Measurements from ENCODE around the gene KCNH1.
"Not testable (repeated sequence)": the region's sequence is repeated elsewhere in the genome, so short reads cannot be mapped to it uniquely, and the experiment has no call there.

KCNH1 gene

DNA sequence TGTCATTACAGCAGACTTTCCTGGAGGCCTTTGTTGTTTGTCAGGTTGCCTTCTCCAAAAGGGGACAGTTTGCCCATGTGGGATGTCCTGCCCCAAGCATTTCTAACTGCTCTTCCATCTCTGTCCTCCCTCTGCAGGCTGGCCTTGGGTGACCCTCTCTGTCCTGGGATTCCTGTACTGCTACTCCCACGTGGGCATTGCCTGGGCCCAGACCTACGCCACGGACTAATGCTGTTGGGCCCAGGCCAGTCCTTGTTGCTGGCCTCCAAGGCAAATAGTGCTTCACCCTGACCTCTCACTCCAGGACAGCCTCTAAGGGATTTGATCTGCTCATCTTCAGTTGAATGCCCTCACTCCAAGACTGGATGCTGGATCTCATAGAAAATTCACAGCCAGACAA, 459.8 kb downstream of the KCNH1 start:
- no peak for DNase-seq

DNA sequence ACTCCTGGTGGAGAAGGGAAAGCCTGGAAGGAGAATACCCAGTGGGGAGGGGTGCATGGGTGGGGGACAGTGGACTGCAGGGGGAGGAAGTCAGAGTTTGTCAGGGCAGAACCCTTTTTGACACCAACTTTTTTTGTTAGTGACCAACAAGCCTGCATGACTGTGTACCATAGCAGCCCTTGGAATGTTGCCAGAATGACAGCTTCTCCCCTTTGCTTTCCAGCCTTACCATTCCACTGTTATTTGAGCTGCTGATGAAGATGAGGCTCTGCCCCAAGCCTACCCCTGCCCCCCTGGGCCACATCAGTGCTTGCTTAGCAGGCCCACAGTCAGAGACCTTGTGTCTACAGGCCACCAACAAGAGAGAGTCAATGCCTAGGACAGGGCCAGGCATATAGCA, 464.0 kb downstream of the KCNH1 start:
- no peak for DNase-seq

- DNase-seq, result no peak
Measured at GRCh38 chr1:210663730-210664573, 470.0 kb downstream of the KCNH1 start.

DNA sequence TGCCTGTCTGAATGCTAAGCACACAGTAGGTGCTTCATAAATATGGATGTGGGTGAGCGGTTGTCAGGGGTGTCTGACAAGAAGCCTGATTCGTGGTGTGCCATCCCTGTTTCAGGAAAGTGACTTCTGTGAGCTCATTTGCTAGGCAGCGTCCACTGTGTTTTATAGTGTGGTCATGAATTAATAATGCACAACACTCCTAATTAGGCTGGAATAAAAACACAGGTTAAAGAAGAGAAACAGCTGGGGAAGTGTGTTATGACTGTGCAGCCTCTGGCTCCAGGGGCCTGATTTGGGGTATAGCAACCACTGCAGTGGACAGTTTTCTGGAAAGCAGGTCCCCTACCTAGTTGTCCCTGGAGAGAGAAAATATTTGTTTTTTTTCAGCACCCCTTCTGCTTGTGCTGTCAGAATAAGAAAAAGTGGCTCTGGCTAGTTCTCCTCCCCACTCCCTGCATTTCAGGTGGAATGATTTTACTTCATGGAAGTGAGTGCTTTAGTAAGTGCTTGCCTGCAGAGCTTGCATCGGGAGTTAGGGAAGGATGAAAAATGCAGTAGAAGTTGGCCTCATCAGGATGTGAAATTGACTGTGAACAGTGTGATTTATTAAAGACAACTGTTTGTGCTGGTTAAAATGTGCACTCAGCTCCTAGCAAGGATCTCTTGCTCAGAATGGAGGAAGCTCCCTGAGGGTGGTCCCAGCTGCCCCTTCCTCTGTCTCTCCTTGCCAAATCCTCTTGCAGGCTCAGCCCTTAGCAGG, 471.5 kb downstream of the KCNH1 start:
- no peak for DNase-seq

- not testable (repeated sequence) for DNase-seq
Measured at GRCh38 chr1:210661520-210661919, 472.4 kb downstream of the KCNH1 start.

DNA sequence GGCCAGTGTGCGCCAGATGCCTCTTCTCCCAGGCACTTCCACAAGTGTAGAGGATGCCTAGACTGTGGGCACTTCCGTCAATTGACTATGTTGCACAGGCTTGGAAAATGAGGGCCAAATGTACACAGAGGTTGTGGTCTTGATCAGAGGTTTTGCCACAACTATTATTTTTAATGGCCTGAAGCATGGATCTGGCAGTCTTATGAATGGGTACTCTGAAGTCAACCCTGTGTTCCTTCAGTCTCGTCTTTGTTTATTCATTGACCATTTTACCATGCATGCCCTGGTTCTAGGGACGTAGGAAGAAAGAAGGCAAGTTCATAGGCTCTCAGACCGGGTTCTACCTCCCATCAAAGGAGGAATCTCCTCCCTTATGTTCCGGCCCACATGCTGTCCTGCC, 476.1 kb downstream of the KCNH1 start:
- DNase-seq, result no peak

DNA sequence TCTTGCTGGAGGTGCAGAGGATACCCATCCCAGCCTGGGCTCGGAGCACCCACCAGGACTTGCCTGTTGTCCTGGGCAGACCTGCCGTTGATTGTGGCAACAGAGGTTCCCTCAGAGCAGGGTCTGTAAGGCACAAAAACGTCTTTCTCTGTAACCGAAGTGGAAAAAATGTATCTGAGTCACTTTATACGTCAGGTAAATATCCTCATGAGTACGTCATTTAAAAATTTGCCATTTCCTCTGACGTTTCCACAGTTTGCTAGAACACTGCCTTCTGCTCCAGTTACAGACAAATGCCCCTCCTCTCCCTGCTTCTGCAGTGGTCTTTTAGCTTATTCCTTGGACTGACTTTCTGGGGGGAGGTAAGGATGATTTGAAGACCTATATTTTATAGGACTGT, 478.4 kb downstream of the KCNH1 start:
- DNase-seq, result no peak

- no peak for DNase-seq
Measured at GRCh38 chr1:210654176-210654981, 479.6 kb downstream of the KCNH1 start.

- no peak for DNase-seq
Measured at GRCh38 chr1:210653771-210654170, 480.2 kb downstream of the KCNH1 start.

DNA sequence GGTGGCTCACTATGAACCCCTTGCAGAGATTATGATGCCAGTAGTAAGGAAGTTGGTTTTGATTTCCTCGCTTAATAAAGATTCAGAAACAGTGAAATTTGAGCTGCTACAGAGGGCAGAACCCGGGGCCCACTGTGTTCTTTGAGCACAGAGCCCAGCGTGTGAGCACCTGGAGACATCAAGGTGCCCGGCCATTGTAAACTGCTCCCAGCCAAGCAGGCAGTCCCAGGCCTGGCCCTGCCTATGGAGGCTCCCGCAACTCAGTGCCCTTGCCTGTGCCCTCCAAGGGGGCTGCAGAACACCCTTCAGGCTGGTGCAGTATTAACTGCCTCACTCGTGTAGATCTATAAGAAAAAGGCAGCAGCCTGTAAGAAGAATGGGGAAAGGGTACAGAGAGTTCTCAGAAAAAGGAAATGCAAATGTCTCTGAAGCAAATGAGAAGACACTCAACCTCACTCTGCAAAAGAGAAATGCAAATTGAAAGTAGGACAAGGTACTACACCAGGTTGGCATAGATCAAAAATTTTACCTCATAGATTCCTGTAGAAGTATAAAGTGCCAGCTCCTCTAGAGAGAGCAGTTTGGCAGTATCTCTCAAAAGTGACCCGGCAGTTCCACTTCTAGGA, 481.5 kb downstream of the KCNH1 start:
- no peak for DNase-seq

DNA sequence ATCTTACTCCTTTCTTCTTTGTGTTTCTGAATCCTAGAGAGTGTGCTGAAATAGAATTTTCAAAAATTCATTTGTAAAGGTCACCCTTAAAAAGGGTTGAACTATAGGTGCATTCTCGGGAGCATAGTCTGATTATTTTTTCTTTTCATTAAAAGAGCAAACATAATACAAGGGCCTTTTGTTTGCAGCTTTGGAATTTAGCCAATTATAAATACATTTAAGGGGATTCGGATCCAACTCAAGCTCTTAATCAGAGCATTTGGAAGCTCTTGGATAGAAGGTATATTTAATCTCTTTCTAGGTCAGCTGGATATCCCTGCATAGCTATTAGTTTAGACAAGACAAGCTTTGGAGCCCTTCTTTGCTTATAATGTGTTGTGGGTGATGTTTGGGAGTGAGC, 483.5 kb downstream of the KCNH1 start:
- DNase-seq, result no peak

DNA sequence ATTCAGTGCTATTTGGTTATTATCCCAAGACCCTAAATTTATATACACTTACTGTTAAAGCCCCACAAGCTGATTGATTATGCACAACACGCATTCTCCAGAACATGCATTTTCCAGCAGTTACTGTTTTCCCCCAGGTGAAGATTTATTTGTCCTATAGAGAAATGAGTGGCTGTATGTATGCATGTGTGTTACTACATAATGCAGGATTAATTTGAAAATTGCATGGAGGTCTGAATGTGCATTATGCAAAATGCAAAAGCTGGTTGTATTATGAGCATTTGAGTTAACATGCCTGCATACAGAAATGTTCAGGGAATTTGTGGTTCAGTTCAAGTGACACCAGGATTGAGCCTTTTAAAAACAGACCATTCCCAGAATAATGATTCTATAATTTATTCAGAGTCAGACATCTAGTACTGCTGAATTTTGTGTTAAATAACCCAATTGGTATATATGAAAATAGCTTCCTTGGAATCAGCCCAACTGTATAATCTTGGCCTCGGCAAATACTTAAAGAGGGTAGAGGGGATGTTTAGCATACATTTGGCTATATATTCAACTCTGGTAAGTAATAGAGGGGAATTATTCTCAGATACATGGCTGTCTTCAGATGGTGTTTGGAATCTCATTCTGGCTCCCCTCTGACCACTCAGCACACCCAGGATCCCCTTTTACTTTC, 485.2 kb downstream of the KCNH1 start:
- DNase-seq, result no peak

DNA sequence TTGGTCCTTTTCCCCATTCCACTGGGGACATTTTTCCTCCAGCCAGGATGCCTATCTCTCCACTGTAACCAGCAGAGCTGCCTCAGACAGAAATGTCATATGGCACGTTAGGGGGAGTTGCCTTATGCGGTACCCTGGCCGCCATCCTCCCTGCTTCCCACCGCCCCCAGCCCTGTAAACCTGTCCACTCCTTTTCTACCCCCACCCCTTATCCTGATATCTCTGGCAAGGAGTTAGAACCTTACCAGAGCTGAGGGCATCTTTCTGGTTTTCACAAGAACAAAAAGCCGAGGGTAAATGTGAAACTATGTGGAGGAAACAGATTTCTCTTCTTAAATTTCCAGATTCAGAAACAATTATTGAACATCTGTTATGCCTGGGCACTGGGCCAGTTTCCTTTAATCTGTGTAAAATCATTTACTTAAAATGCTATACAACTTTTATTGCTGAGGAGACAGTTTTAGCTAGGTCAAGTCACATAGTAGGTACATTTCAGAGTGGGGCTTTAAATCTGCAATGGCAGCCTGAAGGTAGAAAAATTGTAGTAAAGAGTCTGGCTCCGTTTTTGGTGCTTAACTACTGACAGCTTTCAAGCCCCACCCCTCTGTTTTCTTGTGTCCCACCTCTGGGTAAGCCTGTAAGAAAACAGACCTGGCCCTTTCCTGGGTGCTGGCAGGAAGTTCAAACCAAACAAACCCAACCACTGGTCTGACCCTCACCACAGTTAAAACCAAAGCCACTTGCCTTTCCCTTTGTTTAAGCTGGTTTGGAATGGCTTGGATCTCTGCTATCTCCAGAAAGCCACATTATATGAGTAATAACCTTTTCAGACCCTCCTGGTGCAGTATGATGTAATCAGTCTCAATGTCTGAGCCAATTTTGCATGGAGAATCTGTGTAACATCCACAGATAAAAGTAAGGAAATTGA, 486.3 kb downstream of the KCNH1 start:
- no peak for DNase-seq

- DNase-seq, result no peak
Measured at GRCh38 chr1:210646258-210646616, 487.7 kb downstream of the KCNH1 start.

DNA sequence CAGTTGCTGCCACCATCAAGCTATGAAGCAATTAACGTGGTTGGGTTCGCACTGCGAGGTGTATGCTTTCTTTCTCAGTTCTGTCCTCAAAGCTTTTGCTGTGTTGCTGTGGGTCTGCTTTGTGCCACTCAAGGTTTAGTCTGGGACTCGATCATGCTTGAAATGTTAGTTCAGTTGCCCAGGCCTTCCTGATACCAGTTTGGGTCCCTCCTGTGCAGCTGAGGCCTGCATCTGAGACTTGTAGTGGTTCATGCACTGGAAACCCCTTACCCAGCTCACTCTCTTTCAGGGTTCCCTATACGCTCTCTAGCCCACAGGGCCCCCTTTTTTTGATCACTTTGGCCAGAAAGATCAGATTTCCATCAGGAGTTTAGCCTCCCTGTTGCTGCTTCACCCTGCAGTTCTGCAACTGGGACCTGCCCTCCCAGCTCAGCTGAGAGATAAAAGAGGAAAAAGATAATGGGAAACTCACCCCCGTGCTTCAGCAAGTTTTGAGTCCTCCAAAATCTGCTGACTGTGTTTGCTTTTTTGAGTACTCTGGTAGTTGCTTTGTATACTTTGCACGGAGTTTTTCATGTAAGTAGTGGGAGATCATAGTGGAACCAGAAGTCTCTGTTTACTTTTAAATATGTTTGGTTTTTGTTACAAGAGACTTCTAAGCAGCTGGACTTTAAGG, 488.2 kb downstream of the KCNH1 start:
- DNase-seq, result no peak

DNA sequence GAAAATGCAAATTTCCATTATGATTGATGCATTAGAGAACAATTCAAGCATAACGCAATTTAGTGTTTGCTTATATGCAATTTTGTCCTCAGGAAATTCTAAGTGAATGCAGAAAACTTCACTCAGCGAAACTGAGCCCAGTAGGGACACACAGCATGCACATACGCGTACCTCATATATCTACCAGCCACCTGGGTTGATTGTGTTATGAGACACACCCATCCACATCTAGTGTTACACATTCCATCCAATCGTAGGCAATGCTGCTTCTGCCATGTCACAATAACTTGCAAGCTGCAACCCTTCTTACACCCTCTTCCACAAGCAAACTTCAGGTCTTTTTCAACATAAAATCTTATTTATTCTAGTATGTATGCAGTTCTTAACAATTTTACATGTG, 492.4 kb downstream of the KCNH1 start:
- DNase-seq, result no peak

- no peak for DNase-seq
Measured at GRCh38 chr1:210635108-210635507, 498.8 kb downstream of the KCNH1 start.

DNA sequence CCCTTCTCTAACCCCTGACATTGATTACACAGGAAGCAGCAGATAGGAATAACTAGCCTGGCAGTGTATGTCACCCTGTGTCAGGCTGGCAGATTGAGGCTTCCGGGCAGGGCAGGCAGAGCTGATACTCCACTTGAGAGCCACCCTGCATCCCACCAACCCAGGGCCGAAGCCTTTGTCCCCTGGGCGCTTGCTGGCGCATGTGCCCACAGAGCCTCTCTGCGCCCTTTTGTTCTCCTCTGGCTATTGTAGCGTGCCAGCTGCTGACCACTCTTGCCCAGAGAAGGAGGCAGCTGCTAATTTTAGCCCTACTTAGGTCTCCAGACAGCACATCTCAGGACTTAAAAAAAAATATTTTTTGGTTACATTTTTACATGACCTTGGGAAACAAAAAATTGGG, 500.3 kb downstream of the KCNH1 start:
- DNase-seq, result no peak

DNA sequence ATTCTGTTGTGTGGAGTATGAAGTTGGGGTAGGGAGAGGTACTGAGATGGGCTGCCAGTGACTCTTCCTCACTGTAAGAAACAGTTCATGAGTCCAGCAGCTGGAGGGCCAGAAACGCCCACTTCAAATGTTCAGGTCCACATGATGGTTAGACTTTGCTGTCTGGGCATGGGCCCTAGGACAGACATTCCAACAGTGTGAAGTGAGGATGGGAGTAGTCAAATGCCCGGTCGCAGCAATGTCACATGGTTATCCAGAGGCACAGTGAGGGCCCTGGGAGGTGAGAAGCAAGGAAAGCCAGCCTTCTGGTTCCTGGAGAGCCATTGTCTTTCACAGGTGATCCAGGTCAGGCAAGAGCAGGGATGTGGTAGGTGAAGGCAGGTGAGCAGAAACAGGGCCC, 500.8 kb downstream of the KCNH1 start:
- DNase-seq, result no peak

DNA sequence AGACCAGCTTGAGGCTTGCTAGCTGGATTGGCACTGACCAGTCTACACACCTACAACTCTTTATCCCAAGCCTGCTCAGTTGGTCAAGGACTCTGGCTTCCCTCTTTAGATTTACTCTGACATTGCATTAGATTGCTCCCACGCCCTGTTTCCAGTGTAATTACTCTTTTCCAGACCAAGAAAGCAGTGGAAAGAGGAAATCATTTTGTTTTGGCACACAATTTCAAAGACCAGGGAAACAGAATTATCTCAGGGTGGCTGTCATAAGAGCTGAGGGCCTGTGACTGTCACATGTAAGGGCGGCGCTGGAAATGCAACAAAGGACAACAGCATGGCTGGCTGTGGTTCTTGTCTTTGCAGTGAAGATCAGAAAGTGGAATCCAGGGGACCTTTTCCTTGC, 502.5 kb downstream of the KCNH1 start:
- DNase-seq, result no peak

DNA sequence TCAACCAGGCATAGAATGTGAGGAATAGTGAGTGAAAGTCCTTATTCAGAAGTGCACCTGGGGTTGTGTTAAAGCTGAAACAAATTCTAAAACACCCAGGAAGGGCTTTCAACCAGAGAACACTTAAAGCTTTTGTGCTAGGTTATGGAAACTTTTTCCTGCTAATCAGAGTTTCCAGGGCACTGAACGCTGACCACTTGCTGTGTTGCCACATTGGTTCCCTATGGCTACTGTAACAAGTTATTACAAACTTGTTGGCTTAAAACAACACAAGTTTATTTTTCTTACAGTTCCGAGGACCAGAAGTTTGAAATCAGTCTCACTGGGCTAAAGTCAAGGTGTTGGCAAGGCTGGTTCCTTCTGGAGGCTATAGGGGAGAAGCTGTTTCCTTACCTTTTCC, 504.7 kb downstream of the KCNH1 start:
- no peak for DNase-seq

All from activated CD8-positive, alpha-beta memory T cell treated with anti-CD3 and anti-CD28 coated beads, Interleukin-2, amount 50 U/mL, for 48 hours (primary cell).